Renal pelvis (tissue), 12 donors: ENCODE data around the gene KCNN1. TPM values are rescaled to one million over a fixed set of nuclear protein-coding genes. Genes with fewer than 3 reads are reported as not detected.
A peak's percentile ranks its signal among the peaks of the same experiment; 100 is the strongest.
"Not testable (repeated sequence)": the region's sequence is repeated elsewhere in the genome, so short reads cannot be mapped to it uniquely, and the experiment has no call there.

Source experiments
- DNase-seq: peaks from one replicate; pipeline ENCODE4 v3.0.0-alpha.2; 2013
- long read RNA-seq, 16 experiments: transcript quantifications; one replicate each; lab custom pipeline, GENCODE V29; 2026
- polyA plus RNA-seq, 3 donors: library from polyadenylated mRNA; unstranded; fragments of 120-200 nt; gene quantifications; one replicate each; pipeline ENCODE4 v1.2.1, GENCODE V29; 2013; ENCODE audit not compliant: insufficient read length in 3 of 3

KCNN1 gene
- 1 to 10 TPM; 5.1 to 8.6 (median 7.4) TPM for polyA plus RNA-seq
- long read RNA-seq, donor 1: 0 reads
- long read RNA-seq, donor 2: 0 reads
- long read RNA-seq, donor 3, partial matches to known transcripts: 0 of 1 reads
- long read RNA-seq, donor 3, other reads (novel, unspliced or antisense): 0 of 1 reads
- long read RNA-seq, donor 4: 0 reads
- long read RNA-seq, donor 5: 0 reads
- long read RNA-seq, donor 6: 0 reads
- long read RNA-seq, donor 7: 0 reads
- long read RNA-seq, donor 8: 0 reads
- long read RNA-seq, donor 9: 0 reads
- long read RNA-seq, donor 10: 0 reads
- long read RNA-seq, donor 11: 0 reads
- long read RNA-seq, donor 12: 0 reads
- long read RNA-seq, donor 13: 0 reads
- long read RNA-seq, donor 14: 0 reads
- long read RNA-seq, donor 15: 0 reads
- long read RNA-seq, donor 16: 0 reads

- DNase-seq: no peak
Measured at GRCh38 chr19:17966550-17967256, at the start of gene KCNN1. TSS of gene KCNN1 (plus strand) at chr19:17967107. CDS start at chr19:17973889, 6,782 bp downstream.

GRCh38 chr19:17918151-17918550, 48.8 kb upstream of the KCNN1 start:
- DNase-seq: not testable (repeated sequence)

- DNase-seq: not testable (repeated sequence)
Measured at GRCh38 chr19:17919122-17919521, 47.8 kb upstream of the KCNN1 start.

- DNase-seq: no peak
Measured at GRCh38 chr19:17920527-17920926, 46.4 kb upstream of the KCNN1 start.

- DNase-seq: no peak
Measured at GRCh38 chr19:17922138-17922537, 44.8 kb upstream of the KCNN1 start.

GRCh38 chr19:17926044-17926443, 40.9 kb upstream of the KCNN1 start:
- no peak for DNase-seq

- no peak for DNase-seq
Measured at GRCh38 chr19:17929056-17929455, 37.9 kb upstream of the KCNN1 start.

GRCh38 chr19:17931532-17932191, 35.2 kb upstream of the KCNN1 start:
- no peak for DNase-seq

GRCh38 chr19:17932485-17933338, 34.2 kb upstream of the KCNN1 start, which contains the start of gene CCDC124:
TSS of gene CCDC124 (plus strand) at chr19:17933015. CDS start at chr19:17936421, 3,406 bp downstream.
- DNase-seq: peak; percentile 91

- no peak for DNase-seq
Measured at GRCh38 chr19:17933414-17934129, 33.3 kb upstream of the KCNN1 start.

GRCh38 chr19:17936379-17936778, 30.5 kb upstream of the KCNN1 start:
- no peak for DNase-seq

- no peak for DNase-seq
Measured at GRCh38 chr19:17937371-17937900, 29.5 kb upstream of the KCNN1 start.

GRCh38 chr19:17938092-17938845, 28.6 kb upstream of the KCNN1 start:
- DNase-seq: no peak

- DNase-seq: no peak
Measured at GRCh38 chr19:17942181-17942580, 24.7 kb upstream of the KCNN1 start.

- no peak for DNase-seq
Measured at GRCh38 chr19:17942582-17943273, 24.2 kb upstream of the KCNN1 start.

GRCh38 chr19:17943274-17944221, 23.4 kb upstream of the KCNN1 start:
- DNase-seq: no peak

- DNase-seq: no peak
Measured at GRCh38 chr19:17944301-17944700, 22.6 kb upstream of the KCNN1 start.
